ENCODE results near the gene GSTT4.
A peak's percentile ranks its signal among the peaks of the same experiment; 100 is the strongest.
"Not testable (repeated sequence)": the region's sequence is repeated elsewhere in the genome, so short reads cannot be mapped to it uniquely, and the experiment has no call there.

Gene GSTT4

DNA sequence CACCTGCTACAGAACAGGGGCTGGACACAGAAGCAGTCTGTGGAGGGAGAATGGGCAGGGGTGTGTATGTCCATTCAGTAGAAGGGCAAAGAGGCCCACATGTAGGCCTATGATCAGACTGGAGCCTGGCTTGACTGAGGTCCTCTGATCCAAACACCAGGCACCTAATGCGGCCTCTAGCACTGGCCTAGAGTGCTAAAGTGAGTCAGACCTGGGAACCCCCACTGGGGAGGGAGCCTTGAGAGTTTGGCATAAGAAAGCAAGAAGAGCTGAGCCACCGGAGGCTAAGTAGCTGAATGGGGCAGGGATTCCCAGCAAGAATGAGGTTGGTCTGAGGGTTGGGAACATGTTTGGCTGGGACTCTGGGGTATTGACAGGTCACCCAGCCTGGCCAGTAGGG, 53.9 kb downstream of the GSTT4 start:
- DNase-seq, result peak; percentile 25

DNA sequence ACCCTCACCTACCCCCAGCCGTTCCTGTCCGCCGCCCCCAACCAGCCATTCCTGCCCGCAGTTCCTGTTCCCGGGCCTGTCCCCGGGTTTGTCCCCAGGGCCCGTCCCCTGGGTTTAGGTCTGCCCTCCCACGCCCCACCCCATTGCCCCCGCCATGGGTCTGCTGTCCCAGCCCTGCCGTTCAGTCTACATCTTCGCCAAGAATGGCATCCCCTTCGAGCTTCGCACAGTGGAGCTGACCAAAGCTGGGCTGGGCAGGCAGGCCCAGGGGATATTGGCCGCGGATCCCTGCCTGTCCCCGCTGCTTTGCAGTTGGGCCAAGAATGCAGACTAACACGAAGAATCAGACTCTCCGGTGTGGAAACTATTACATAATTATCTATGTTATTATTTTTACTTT, 55.5 kb downstream of the GSTT4 start:
- DNase-seq, result not testable (repeated sequence)
